NT2/D1 (cell line): ENCODE data around the gene FGF18.

Source experiments
- YY1 ChIP-seq: IDR thresholded peaks from 2 replicates; pipeline ENCODE4 v1.6.1; 2011; ENCODE audit not compliant: insufficient read length, insufficient read depth
- ZNF274 ChIP-seq: IDR thresholded peaks from 2 replicates; pipeline ENCODE4 v1.6.1; 2011; ENCODE audit warnings: mild to moderate bottlenecking, low read depth, low read length

- TF ChIP-seq YY1 (no peak), ZNF274 (no peak)
These were observed 15.4 kb downstream of the FGF18 start for GRCh38 chr5:171434874-171435273.
